H1 (cell line): ENCODE results near the gene HTR3B. TPM values are rescaled to one million over a fixed set of nuclear protein-coding genes. Genes with fewer than 3 reads are reported as not detected.

Experiments used
- CTCF ChIA-PET: fragments of 300-600 bp; sonication (Branson Sonifier 250); formaldehyde crosslinking; loops from one replicate; lab custom pipeline; 2021; ENCODE audit not compliant: partially characterized antibody; lab: Charles Lee
- POLR2A ChIA-PET: fragments of 300-600 bp; sonication (Branson Sonifier 250); formaldehyde crosslinking; loops from one replicate; lab custom pipeline; 2021; ENCODE audit warnings: inconsistent platforms; ENCODE audit not compliant: partially characterized antibody; lab: Charles Lee
- DNase-seq, 2 experiments: peaks; one replicate each; pipeline versions ENCODE4 v3.0.0 to v3.0.0-alpha.2; 2010 to 2022; ENCODE audit warnings: low spot score in 2 of 2, low read depth in 1 of 2, mixed read lengths in 1 of 2
- FAIRE-seq: peaks from 2 replicates; lab custom pipeline; 2011; peaks lifted over from hg19 to GRCh38; lab: Jason Lieb, UNC
- H2AFZ ChIP-seq: 2 replicates; pipeline ENCODE4 v1.8.1; 2012; ENCODE audit warnings: low read length, inconsistent platforms
- H2AK5ac ChIP-seq: 2 replicates; pipeline ENCODE4 v1.6.1; 2013; ENCODE audit warnings: low read depth, low read length
- H2BK120ac ChIP-seq: replicated peaks from 2 replicates; pipeline ENCODE3; 2013; ENCODE audit warnings: low read depth, low read length, inconsistent platforms
- H2BK12ac ChIP-seq: 2 replicates; pipeline ENCODE4 v1.6.1; 2013; ENCODE audit warnings: low read depth, low read length
- H2BK15ac ChIP-seq: 2 replicates; pipeline ENCODE4 v1.6.1; 2013; ENCODE audit warnings: low read length
- H2BK20ac ChIP-seq: 2 replicates; pipeline ENCODE4 v1.6.1; 2013; ENCODE audit warnings: low read length
- H2BK5ac ChIP-seq: 2 replicates; pipeline ENCODE4 v1.6.1; 2013; ENCODE audit warnings: low read depth, low read length
- H3K14ac ChIP-seq: 2 replicates; pipeline ENCODE4 v1.6.1; 2013; ENCODE audit warnings: inconsistent platforms; ENCODE audit not compliant: insufficient read length
- H3K18ac ChIP-seq: 2 replicates; pipeline ENCODE4 v1.6.1; 2013; ENCODE audit warnings: low read length; ENCODE audit errors: extremely low read depth
- H3K23ac ChIP-seq: 2 replicates; pipeline ENCODE4 v1.6.1; 2013; ENCODE audit warnings: inconsistent platforms; ENCODE audit not compliant: insufficient read length
- H3K23me2 ChIP-seq: 2 replicates; pipeline ENCODE4 v1.6.1; 2013; ENCODE audit warnings: low read depth, low read length
- H3K27ac ChIP-seq: 2 replicates; pipeline ENCODE4 v1.6.1; 2011; ENCODE audit warnings: low read depth, low read length, inconsistent platforms
- H3K27me3 ChIP-seq, 4 experiments: replicated peaks in 1 of 4; 1 replicate in 1 of 4; 2 replicates in 3 of 4; pipeline versions ENCODE4 v1.6.1 to v1.8.1; 2011 to 2013; ENCODE audit warnings: low read length in 3 of 4, mild to moderate bottlenecking in 3 of 4, inconsistent platforms in 2 of 4, mixed read lengths in 2 of 4, moderate library complexity in 1 of 4; ENCODE audit not compliant: control insufficient read depth in 3 of 4, insufficient read depth in 3 of 4; ENCODE audit errors: extremely low read depth in 1 of 4
- H3K36me3 ChIP-seq, 4 experiments: 2 replicates each; pipeline versions ENCODE4 v1.6.1 to v1.8.1; 2011 to 2013; ENCODE audit warnings: mild to moderate bottlenecking in 4 of 4, low read length in 3 of 4, moderate library complexity in 2 of 4, control low read depth in 1 of 4, inconsistent platforms in 1 of 4; ENCODE audit not compliant: insufficient read depth in 4 of 4, control insufficient read depth in 2 of 4
- H3K4ac ChIP-seq: replicated peaks from 2 replicates; pipeline ENCODE3; 2013; ENCODE audit warnings: low read length, low read depth, mixed read lengths, inconsistent platforms; ENCODE audit not compliant: insufficient read length
- H3K4me1 ChIP-seq, 4 experiments: replicated peaks in 1 of 4; 1 replicate in 1 of 4; 2 replicates in 3 of 4; pipeline versions ENCODE4 v1.6.1 to v1.8.1; 2011 to 2013; ENCODE audit warnings: low read length in 3 of 4, inconsistent platforms in 2 of 4, mixed read lengths in 1 of 4; ENCODE audit not compliant: insufficient read depth in 4 of 4, control insufficient read depth in 3 of 4
- H3K4me2 ChIP-seq, 2 experiments: 2 replicates each; pipeline versions ENCODE4 v1.6.1 to v1.8.1; 2011 to 2013; ENCODE audit warnings: low read depth in 2 of 2, low read length in 2 of 2, control low read depth in 1 of 2, inconsistent platforms in 1 of 2, mild to moderate bottlenecking in 1 of 2; ENCODE audit not compliant: insufficient read depth in 1 of 2
- H3K4me3 ChIP-seq, 4 experiments: fragments of 200-600, 300-600 bp in 1 of 4; sonication (generic), shearing (Covaris generic), sonication (Bioruptor Twin) in 1 of 4; 2 replicates each; pipeline versions ENCODE4 v1.5.1 to v1.8.1; 2011 to 2016; ENCODE audit warnings: low read length in 4 of 4, low read depth in 3 of 4, control low read depth in 2 of 4, inconsistent platforms in 2 of 4, mild to moderate bottlenecking in 2 of 4, mixed read lengths in 1 of 4, moderate library complexity in 1 of 4; ENCODE audit not compliant: insufficient read depth in 2 of 4; ENCODE audit errors: extremely low read depth in 1 of 4
- H3K56ac ChIP-seq: replicated peaks from 2 replicates; pipeline ENCODE3; 2013; ENCODE audit warnings: low read depth, mild to moderate bottlenecking, mixed read lengths, low read length, inconsistent platforms; ENCODE audit not compliant: insufficient read length
- H3K79me1 ChIP-seq: 2 replicates; pipeline ENCODE4 v1.6.1; 2013; ENCODE audit warnings: low read depth, low read length, control low read depth
- H3K79me2 ChIP-seq, 2 experiments: 2 replicates each; pipeline versions ENCODE4 v1.6.1 to v1.8.1; 2012 to 2013; ENCODE audit warnings: low read length in 2 of 2, mild to moderate bottlenecking in 2 of 2, inconsistent platforms in 1 of 2; ENCODE audit not compliant: insufficient read depth in 2 of 2, control insufficient read depth in 1 of 2
- H3K9ac ChIP-seq, 4 experiments: replicated peaks in 1 of 4; 1 replicate in 1 of 4; 2 replicates in 3 of 4; pipeline versions ENCODE4 v1.6.1 to v1.8.1; 2011 to 2013; ENCODE audit warnings: low read depth in 3 of 4, low read length in 3 of 4, control low read depth in 2 of 4, mild to moderate bottlenecking in 2 of 4, moderate library complexity in 2 of 4, inconsistent platforms in 1 of 4; ENCODE audit errors: extremely low read depth in 1 of 4
- H3K9me3 ChIP-seq, 2 experiments: 2 replicates each; pipeline versions ENCODE4 v1.6.1 to v1.8.1; 2012 to 2013; ENCODE audit warnings: mild to moderate bottlenecking in 2 of 2, moderate library complexity in 2 of 2, control low read depth in 1 of 2, inconsistent platforms in 1 of 2, low read depth in 1 of 2, low read length in 1 of 2, mixed read lengths in 1 of 2; ENCODE audit not compliant: insufficient read depth in 2 of 2
- H4K20me1 ChIP-seq, 2 experiments: replicated peaks in 1 of 2; 2 replicates each; pipeline versions ENCODE3 to v1.8.1; 2011 to 2013; ENCODE audit warnings: inconsistent platforms in 2 of 2, low read length in 2 of 2, mild to moderate bottlenecking in 1 of 2; ENCODE audit not compliant: insufficient read depth in 2 of 2, control insufficient read depth in 1 of 2
- H4K5ac ChIP-seq: 2 replicates; pipeline ENCODE4 v1.6.1; 2013; ENCODE audit warnings: low read length, low read depth, mixed read lengths, inconsistent platforms; ENCODE audit not compliant: insufficient read length
- H4K8ac ChIP-seq: 2 replicates; pipeline ENCODE4 v1.8.0; 2013; ENCODE audit warnings: mild to moderate bottlenecking, moderate library complexity, low read length, inconsistent platforms; ENCODE audit not compliant: insufficient read depth; ENCODE audit errors: extremely low read depth
- H4K91ac ChIP-seq: replicated peaks from 2 replicates; pipeline ENCODE3; 2013; ENCODE audit warnings: low read length, mixed read lengths, inconsistent platforms; ENCODE audit not compliant: insufficient read length
- BACH1 ChIP-seq: IDR thresholded peaks from 2 replicates; pipeline ENCODE4 v1.6.1; 2012; ENCODE audit warnings: low read length, improper control_type of control experiment
- CBX8 ChIP-seq: fragments of 300-800, 300-1000 bp; sonication (generic); IDR thresholded peaks from 2 replicates; pipeline ENCODE4 v1.7.1; 2016; ENCODE audit warnings: low read depth, low read length, borderline replicate concordance
- CHD1 ChIP-seq: IDR thresholded peaks from 2 replicates; pipeline ENCODE4 v1.6.1; 2012; ENCODE audit warnings: low read depth, low read length, improper control_type of control experiment
- GTF2F1 ChIP-seq: IDR thresholded peaks from 2 replicates; pipeline ENCODE4 v1.6.1; 2012; ENCODE audit warnings: low read depth, low read length, improper control_type of control experiment, borderline replicate concordance
- SIN3A ChIP-seq, 2 experiments: IDR thresholded peaks in 1 of 2; conservative IDR thresholded peaks in 1 of 2; 2 replicates each; pipeline ENCODE4 v1.6.1; 2011 to 2012; ENCODE audit warnings: low read length in 2 of 2, improper control_type of control experiment in 1 of 2, low read depth in 1 of 2, mild to moderate bottlenecking in 1 of 2
- ZNF274 ChIP-seq: IDR thresholded peaks from 2 replicates; pipeline ENCODE4 v1.7.0; 2012; ENCODE audit warnings: low read length, borderline replicate concordance; ENCODE audit errors: extremely low read depth
- WGBS, 2 experiments: shearing (Covaris generic) in 1 of 2; methylation state at CpG; one replicate each; pipeline versions ENCODE4 v1.1.6 to v1.1.7; 2013 to 2015; ENCODE audit warnings: low lambda C conversion rate in 2 of 2, mixed read lengths in 2 of 2, inconsistent platforms in 1 of 2, low coverage in 1 of 2, missing lambda C conversion rate in 1 of 2; ENCODE audit not compliant: insufficient replicate concordance in 2 of 2, insufficient coverage in 1 of 2, insufficient read length in 1 of 2; ENCODE audit errors: extremely low coverage in 1 of 2, missing lambda C conversion rate in 1 of 2; 5-methylcytosine and 5-hydroxymethylcytosine counted together
- polyA plus RNA-seq, 7 experiments: library from polyadenylated mRNA; depleted of rRNA in 3 of 7; stranded (reverse) in 5 of 7; unstranded in 2 of 7; fragments of >200 nt in 5 of 7; fragments of 200-250 nt in 2 of 7; gene quantifications; 1 replicate in 5 of 7; 2 replicates in 1 of 7; 4 replicates in 1 of 7; pipeline versions ENCODE4 v1.2.1 to v1.2.3, GENCODE V29; 2011 to 2013; ENCODE audit warnings: missing spikeins in 2 of 7, mixed read lengths in 2 of 7
- total RNA-seq: library from RNA; stranded (reverse); fragmentation: NEBNext Ultra II Directional; extraction: Animal tissue kit (Norgen Biotek cat#: 25700); gene quantifications from 2 replicates; pipeline ENCODE4 v1.2.1, GENCODE V29; 2021

Gene HTR3B
- total and polyA plus RNA-seq, 2 of the 8 experiments (the other 6 are each of a cell fraction or from before 2014, with no cell fraction given) = not detected

- no peak overlapping the region for H2AK5ac ChIP-seq
- H3K56ac ChIP-seq = no peak overlapping the region
- H4K20me1 ChIP-seq = peaks cover 0 to 6% of the 10 kb centered on the region in 2 experiments
- H4K5ac ChIP-seq = no peak overlapping the region
- H2BK20ac ChIP-seq = no peak overlapping the region
- no peak overlapping the region for H3K4ac ChIP-seq
- TF ChIP-seq BACH1 (no peak), CBX8 (no peak), CHD1 (no peak), ZNF274 (no peak), GTF2F1 (no peak), SIN3A (conservative IDR thresholded peaks at IDR 0.05 in 1 of 2, IDR thresholded peaks at IDR 0.05 in 1 of 2; ENCODE audit: low read depth in 1 of 2, low read length in 2 of 2) (peak in 1 of 2 experiments; percentile 67; a peak in 1 of 4 replicates)
- POLR2A ChIA-PET = interaction anchor here (1.4 kb wide), 1 partner anchor 116 kb away, joined by 3 read pairs; the partner anchor contains the start of gene USP28
- H3K27me3 ChIP-seq = no peaks in the 10 kb centered on the region
- no peaks in the 10 kb centered on the region for H3K79me1 ChIP-seq
- H3K9me3 ChIP-seq = no peaks in the 10 kb centered on the region
- H2AFZ ChIP-seq = no peak overlapping the region
- H3K14ac ChIP-seq = no peak overlapping the region
- H4K8ac ChIP-seq = no peak overlapping the region
- H2BK15ac ChIP-seq = no peak overlapping the region
- H2BK12ac ChIP-seq = no peak overlapping the region
- no peak overlapping the region for H3K23ac ChIP-seq
- FAIRE-seq (peak; percentile 62), DNase-seq (peak in 1 of 2 experiments; percentile 85)
- H3K18ac ChIP-seq = no peak overlapping the region
- H3K79me2 ChIP-seq = no peaks in the 10 kb centered on the region
- H3K4me1 ChIP-seq = peaks cover 3 to 8% (median 4%) of the 10 kb centered on the region in 4 experiments; a peak in 6 of 7 replicates
- no peak overlapping the region for H3K27ac ChIP-seq
- H4K91ac ChIP-seq = no peak overlapping the region
- no peak overlapping the region for H2BK120ac ChIP-seq
- no peaks in the 10 kb centered on the region for H3K23me2 ChIP-seq
- H3K9ac ChIP-seq = no peak overlapping the region
- H3K4me3 ChIP-seq = no peak overlapping the region
- H3K4me2 ChIP-seq = no peak overlapping the region
- CTCF ChIA-PET = interaction anchor here (0.6 to 16.8 kb wide), 21 partner anchors 11 to 277 kb away, joined by 3 to 280 read pairs (median 4); partner anchors contain the start of gene HTR3A
- H2BK5ac ChIP-seq = no peak overlapping the region
- WGBS, 2 experiments = 57% methylated on average over 4 of the region's 4 CpGs; no CpG with 5 or more reads in 1 of the 2 experiments
- H3K36me3 ChIP-seq = no peaks in the 10 kb centered on the region
Observed at GRCh38 chr11:113991170-113991569, 86.6 kb downstream of the HTR3B start.
